WERI-Rb-1 (cell line): ENCODE data around the gene MYRF.

ENCODE experiments used
- DNase-seq: peaks from one replicate; pipeline ENCODE4 v3.0.0-alpha.2; 2020
- H3K27ac ChIP-seq: fragments of 250-450 bp; sonication (Bioruptor Pico); 2 replicates; pipeline ENCODE4 v1.5.1; 2020; ENCODE audit warnings: mild to moderate bottlenecking, moderate library complexity
- H3K27me3 ChIP-seq: fragments of 250-450 bp; sonication (Bioruptor Pico); 2 replicates; pipeline ENCODE4 v1.5.1; 2021; ENCODE audit warnings: mild to moderate bottlenecking, low read depth, moderate library complexity; ENCODE audit not compliant: insufficient read depth, severe bottlenecking
- H3K36me3 ChIP-seq: fragments of 250-450 bp; sonication (Bioruptor Pico); 2 replicates; pipeline ENCODE4 v1.5.1; 2020; ENCODE audit warnings: mild to moderate bottlenecking, moderate library complexity
- H3K4me3 ChIP-seq: 2 replicates; pipeline ENCODE4 v1.5.1; 2011; ENCODE audit warnings: low read depth, mild to moderate bottlenecking, control low read depth, low read length
- H3K9me3 ChIP-seq: fragments of 250-450 bp; sonication (Bioruptor Pico); 2 replicates; pipeline ENCODE4 v1.5.1; 2021; ENCODE audit warnings: mild to moderate bottlenecking, moderate library complexity; ENCODE audit not compliant: severe bottlenecking
- CTCF ChIP-seq: IDR thresholded peaks from 2 replicates; pipeline ENCODE4 v1.5.1; 2011; ENCODE audit warnings: low read depth, mild to moderate bottlenecking, control low read depth, inconsistent platforms, low read length

Gene MYRF

GRCh38 chr11:61737636-61738386 is 14.6 kb upstream of the MYRF start:
- Histone ChIP-seq H3K9me3 (no peaks in the 10 kb centered on the region), H3K27ac (no peak overlapping the region), H3K4me3 (no peak overlapping the region), H3K27me3 (no peaks in the 10 kb centered on the region), H3K36me3 (no peaks in the 10 kb centered on the region)
- TF ChIP-seq CTCF: peak; percentile 49
- peak; percentile 42 for DNase-seq

GRCh38 chr11:61738776-61739175 is 13.7 kb upstream of the MYRF start:
- no peak for DNase-seq
- Histone ChIP-seq H3K27me3 (no peaks in the 10 kb centered on the region), H3K4me3 (no peak overlapping the region), H3K27ac (no peak overlapping the region), H3K36me3 (no peaks in the 10 kb centered on the region), H3K9me3 (no peaks in the 10 kb centered on the region)
- no peak for TF ChIP-seq CTCF

GRCh38 chr11:61739413-61739812 is 13.0 kb upstream of the MYRF start:
- Histone ChIP-seq H3K4me3 (no peak overlapping the region), H3K27ac (no peak overlapping the region), H3K36me3 (no peaks in the 10 kb centered on the region), H3K9me3 (no peaks in the 10 kb centered on the region), H3K27me3 (no peaks in the 10 kb centered on the region)
- TF ChIP-seq CTCF: no peak
- no peak for DNase-seq

GRCh38 chr11:61739966-61740365 is 12.5 kb upstream of the MYRF start:
- Histone ChIP-seq H3K9me3 (no peaks in the 10 kb centered on the region), H3K27ac (no peak overlapping the region), H3K27me3 (no peaks in the 10 kb centered on the region), H3K4me3 (no peak overlapping the region), H3K36me3 (no peaks in the 10 kb centered on the region)
- no peak for TF ChIP-seq CTCF
- no peak for DNase-seq

GRCh38 chr11:61742391-61742790 is 10.0 kb upstream of the MYRF start:
- H3K9me3 ChIP-seq: no peaks in the 10 kb centered on the region
- no peak for DNase-seq
- TF ChIP-seq CTCF: no peak
- no peak overlapping the region for H3K27ac ChIP-seq
- H3K4me3 ChIP-seq: no peak overlapping the region
- H3K36me3 ChIP-seq: no peaks in the 10 kb centered on the region
- no peaks in the 10 kb centered on the region for H3K27me3 ChIP-seq

GRCh38 chr11:61743486-61744095 is 8.8 kb upstream of the MYRF start:
- Histone ChIP-seq H3K27me3 (no peaks in the 10 kb centered on the region), H3K9me3 (no peaks in the 10 kb centered on the region), H3K4me3 (no peak overlapping the region), H3K27ac (no peak overlapping the region), H3K36me3 (no peaks in the 10 kb centered on the region)
- no peak for DNase-seq
- TF ChIP-seq CTCF: no peak
